A673 (cell line): Measurements from ENCODE around the gene ADAMTSL3.

Experiments used
- EZH2 ChIP-seq: fragments of 200-600 bp; sonication (generic); IDR thresholded peaks from 2 replicates; pipeline ENCODE4 v1.6.1; 2017; ENCODE audit warnings: borderline replicate concordance, low read depth, mild to moderate bottlenecking, mixed read lengths, antibody characterized with exemption, low read length; ENCODE audit not compliant: poor library complexity, severe bottlenecking
- TF ChIP-seq, protein P1 (sequence below): fragments of 300-800, 200-600 bp; sonication (generic); conservative IDR thresholded peaks from 2 replicates; pipeline ENCODE4 v1.5.1; 2017; ENCODE audit warnings: low read depth, mild to moderate bottlenecking, antibody characterized with exemption, low read length, moderate library complexity, mixed read lengths

DNA sequence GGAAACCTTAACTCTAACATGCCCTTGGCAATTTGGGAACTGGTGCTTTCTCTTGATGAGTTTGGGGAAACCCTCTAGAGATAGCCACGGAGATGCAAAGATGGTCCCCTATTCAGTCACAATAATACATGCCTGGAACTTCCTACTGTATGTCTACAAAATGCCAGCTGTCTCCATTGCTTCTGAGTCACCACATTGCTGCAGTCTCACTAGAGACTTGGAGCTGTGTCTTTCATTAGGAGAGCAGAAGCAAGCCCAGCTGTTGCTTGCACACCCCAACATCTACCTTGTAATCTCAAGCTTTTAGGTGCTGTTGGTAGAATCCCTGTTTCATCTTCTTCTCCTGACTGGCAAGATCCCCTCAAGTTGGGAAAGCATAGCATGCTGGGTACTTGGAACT, 261.0 kb downstream of the ADAMTSL3 start:
- TF ChIP-seq, protein P1, sequence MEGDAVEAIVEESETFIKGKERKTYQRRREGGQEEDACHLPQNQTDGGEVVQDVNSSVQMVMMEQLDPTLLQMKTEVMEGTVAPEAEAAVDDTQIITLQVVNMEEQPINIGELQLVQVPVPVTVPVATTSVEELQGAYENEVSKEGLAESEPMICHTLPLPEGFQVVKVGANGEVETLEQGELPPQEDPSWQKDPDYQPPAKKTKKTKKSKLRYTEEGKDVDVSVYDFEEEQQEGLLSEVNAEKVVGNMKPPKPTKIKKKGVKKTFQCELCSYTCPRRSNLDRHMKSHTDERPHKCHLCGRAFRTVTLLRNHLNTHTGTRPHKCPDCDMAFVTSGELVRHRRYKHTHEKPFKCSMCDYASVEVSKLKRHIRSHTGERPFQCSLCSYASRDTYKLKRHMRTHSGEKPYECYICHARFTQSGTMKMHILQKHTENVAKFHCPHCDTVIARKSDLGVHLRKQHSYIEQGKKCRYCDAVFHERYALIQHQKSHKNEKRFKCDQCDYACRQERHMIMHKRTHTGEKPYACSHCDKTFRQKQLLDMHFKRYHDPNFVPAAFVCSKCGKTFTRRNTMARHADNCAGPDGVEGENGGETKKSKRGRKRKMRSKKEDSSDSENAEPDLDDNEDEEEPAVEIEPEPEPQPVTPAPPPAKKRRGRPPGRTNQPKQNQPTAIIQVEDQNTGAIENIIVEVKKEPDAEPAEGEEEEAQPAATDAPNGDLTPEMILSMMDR = no peak
- no peak for TF ChIP-seq EZH2
